Measurements from ENCODE around the gene PRPSAP2.
"Not testable (repeated sequence)": the region's sequence is repeated elsewhere in the genome, so short reads cannot be mapped to it uniquely, and the experiment has no call there.

PRPSAP2 gene

GRCh38 chr17:18857864-18858566 lies at the start of gene PRPSAP2:
TSS of gene PRPSAP2 (plus strand) at chr17:18858131. CDS start at chr17:18865834, 7,703 bp downstream.
- H3K4me3 ChIP-seq (ENCODE audit: low read length): peak within 1 kb of the TSS; percentile 84
- DNase-seq (ENCODE audit: low read depth): peak; percentile 76
- TF ChIP-seq, protein P1, sequence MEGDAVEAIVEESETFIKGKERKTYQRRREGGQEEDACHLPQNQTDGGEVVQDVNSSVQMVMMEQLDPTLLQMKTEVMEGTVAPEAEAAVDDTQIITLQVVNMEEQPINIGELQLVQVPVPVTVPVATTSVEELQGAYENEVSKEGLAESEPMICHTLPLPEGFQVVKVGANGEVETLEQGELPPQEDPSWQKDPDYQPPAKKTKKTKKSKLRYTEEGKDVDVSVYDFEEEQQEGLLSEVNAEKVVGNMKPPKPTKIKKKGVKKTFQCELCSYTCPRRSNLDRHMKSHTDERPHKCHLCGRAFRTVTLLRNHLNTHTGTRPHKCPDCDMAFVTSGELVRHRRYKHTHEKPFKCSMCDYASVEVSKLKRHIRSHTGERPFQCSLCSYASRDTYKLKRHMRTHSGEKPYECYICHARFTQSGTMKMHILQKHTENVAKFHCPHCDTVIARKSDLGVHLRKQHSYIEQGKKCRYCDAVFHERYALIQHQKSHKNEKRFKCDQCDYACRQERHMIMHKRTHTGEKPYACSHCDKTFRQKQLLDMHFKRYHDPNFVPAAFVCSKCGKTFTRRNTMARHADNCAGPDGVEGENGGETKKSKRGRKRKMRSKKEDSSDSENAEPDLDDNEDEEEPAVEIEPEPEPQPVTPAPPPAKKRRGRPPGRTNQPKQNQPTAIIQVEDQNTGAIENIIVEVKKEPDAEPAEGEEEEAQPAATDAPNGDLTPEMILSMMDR (conservative IDR thresholded peaks at IDR 0.05; ENCODE audit: low read depth, low read length): no peak

- not testable (repeated sequence) for DNase-seq (ENCODE audit: low read depth); H3K4me3 ChIP-seq (ENCODE audit: low read length)
Observed at GRCh38 chr17:18815924-18816323, 42.0 kb upstream of the PRPSAP2 start.

- TF ChIP-seq, protein P1 (conservative IDR thresholded peaks at IDR 0.05; ENCODE audit: low read depth, low read length): peak; percentile 53
- H3K4me3 ChIP-seq (ENCODE audit: low read length): not testable (repeated sequence)
- DNase-seq (ENCODE audit: low read depth): peak; percentile 22
Observed at GRCh38 chr17:18816489-18817371, 41.2 kb upstream of the PRPSAP2 start.

- DNase-seq (ENCODE audit: low read depth); H3K4me3 ChIP-seq (ENCODE audit: low read length): not testable (repeated sequence)
Observed at GRCh38 chr17:18821430-18821829, 36.5 kb upstream of the PRPSAP2 start.

DNA sequence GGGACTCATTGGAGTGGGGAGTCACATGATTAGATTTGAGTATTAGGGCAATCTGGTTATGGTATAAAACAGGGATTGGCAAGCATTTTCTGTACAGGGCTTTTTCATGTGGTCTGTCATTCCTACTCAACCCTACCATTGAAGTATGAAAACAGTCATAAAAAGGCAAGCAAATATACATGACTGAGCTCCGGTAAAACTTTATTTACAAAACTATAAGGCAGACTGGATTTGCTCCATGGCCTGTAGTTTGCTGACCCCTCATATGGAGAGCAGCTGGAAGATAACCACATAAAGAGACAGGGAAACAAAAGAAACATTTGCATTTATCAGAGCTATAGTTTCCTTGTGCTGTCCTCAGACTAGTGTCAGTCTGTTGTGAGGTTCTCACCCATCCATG lies 30.3 kb upstream of the PRPSAP2 start:
- DNase-seq (ENCODE audit: low read depth); H3K4me3 ChIP-seq (ENCODE audit: low read length): not testable (repeated sequence)

DNA sequence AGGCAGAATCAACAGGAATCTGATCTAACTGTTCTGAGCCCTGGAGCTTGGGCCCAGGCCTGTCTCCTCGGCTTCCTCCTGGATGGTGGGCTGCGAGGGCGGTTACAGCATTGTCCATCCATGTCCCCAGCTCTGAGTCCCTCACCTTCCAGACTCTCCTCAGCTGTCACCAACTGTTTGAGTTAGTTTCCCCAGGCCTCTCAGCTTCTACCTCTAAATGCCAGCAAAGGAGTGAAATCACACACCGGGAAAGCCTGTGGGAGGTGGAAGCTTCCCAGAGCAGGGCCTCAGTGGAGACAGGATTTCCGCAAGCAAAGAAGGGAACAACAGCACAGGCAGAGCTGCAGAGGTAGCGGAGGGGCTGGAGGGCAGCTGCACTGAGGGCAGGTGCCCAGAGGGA lies 9.4 kb upstream of the PRPSAP2 start:
- TF ChIP-seq, protein P1 (conservative IDR thresholded peaks at IDR 0.05; ENCODE audit: low read depth, low read length): no peak
- H3K4me3 ChIP-seq (ENCODE audit: low read length): no peak overlapping the region
- no peak for DNase-seq (ENCODE audit: low read depth)

GRCh38 chr17:18850679-18851078 lies 7.3 kb upstream of the PRPSAP2 start:
- TF ChIP-seq, protein P1 (conservative IDR thresholded peaks at IDR 0.05; ENCODE audit: low read depth, low read length): no peak
- DNase-seq (ENCODE audit: low read depth): no peak
- no peak overlapping the region for H3K4me3 ChIP-seq (ENCODE audit: low read length)

GRCh38 chr17:18851201-18851600 lies 6.7 kb upstream of the PRPSAP2 start:
- TF ChIP-seq, protein P1 (conservative IDR thresholded peaks at IDR 0.05; ENCODE audit: low read depth, low read length): no peak
- DNase-seq (ENCODE audit: low read depth): no peak
- H3K4me3 ChIP-seq (ENCODE audit: low read length): no peak overlapping the region

Data from retinal pigment epithelial cell (primary cell).